ENCODE data around the gene GSK3A. TPM values are rescaled to one million over a fixed set of nuclear protein-coding genes. Genes with fewer than 3 reads are reported as not detected.

Gene GSK3A
- total and polyA plus RNA-seq, 9 of the 15 experiments (the other 6 are each of a cell fraction or from before 2014, with no cell fraction given) = 0.62 to 90.7 (median 33.3) TPM

GRCh38 chr19:42199440-42200115 is 42.8 kb downstream of the GSK3A start:
- peak; percentile 88 to 94 (median 90) for DNase-seq (ENCODE audit: extremely low read depth in 1 of 4, low spot score in 3 of 4)
- Histone ChIP-seq H2AFZ (ENCODE audit: low read depth, low read length) (0 out of 2 replicates have a peak overlapping the region, but pooled peaks have one; percentile 22), H3K27me3 (ENCODE audit: control insufficient read depth in 2 of 2, insufficient read depth in 2 of 2, low read length in 2 of 2) (no peaks in the 10 kb centered on the region; a peak in 1 of 5 replicates), H3K4me1 (replicated peaks in 1 of 2; ENCODE audit: control insufficient read depth in 2 of 2, insufficient read depth in 2 of 2, low read length in 2 of 2) (peaks cover 37 to 53% of the 10 kb centered on the region in 2 experiments), H3K36me3 (ENCODE audit: control insufficient read depth, insufficient read depth, low read length) (peaks cover 81% of the 10 kb centered on the region), H3K9me3 (replicated peaks; ENCODE audit: control insufficient read depth, insufficient read depth, low read depth, low read length) (no peaks in the 10 kb centered on the region), H3K9ac (ENCODE audit: insufficient read depth in 1 of 2, low read depth in 2 of 2, low read length in 2 of 2) (peak overlapping the region; percentile 22 to 88), H3K79me2 (ENCODE audit: control insufficient read depth, insufficient read depth, low read length) (peaks cover 58% of the 10 kb centered on the region), H3K9me1 (ENCODE audit: control insufficient read depth, insufficient read depth, low read length) (peaks cover 4% of the 10 kb centered on the region), H3K27ac (ENCODE audit: extremely low read depth, low read depth, low read length) (peak overlapping the region; percentile 70), H3K4me3 (peak overlapping the region; percentile 27; the same call in 1 of the 2 replicates), H4K20me1 (replicated peaks; ENCODE audit: control insufficient read depth, insufficient read depth, low read length) (peaks cover 24% of the 10 kb centered on the region; the same call in 1 of the 2 replicates), H3K4me2 (ENCODE audit: insufficient read depth, low read length) (peak overlapping the region; percentile 85)
- WGBS (ENCODE audit: insufficient coverage, low coverage, missing lambda C conversion rate) = 8% methylated on average over 30 of the region's 32 CpGs
- ChIA-PET POLR2A (interaction anchor here (0.6 to 1.2 kb wide), 6 partner anchors 9 to 240 kb away, joined by 3 read pairs; partner anchors contain the start of gene ZNF526), CTCF (ENCODE audit: low intra/inter-chr PET ratio) (no interaction called here)
- BruUV-seq (replicated peaks) = no TSS peak
- in situ Hi-C loops (cut with MboI) (no loop called here), intact Hi-C loops (cut with micrococcal nuclease) (loop anchor here (5.0 kb wide), 1 partner anchor 43 kb away; the partner anchor contains the start of gene GSK3A)
- FAIRE-seq = peak; percentile 97
- peak; percentile 97 for ATAC-seq
- TF ChIP-seq NR4A1 (CRISPR knock-in tag; IDR thresholded peaks at IDR 0.05) = no peak
- TF ChIP-seq NR4A1 (tag; IDR thresholded peaks at IDR 0.05) = no peak
- TF ChIP-seq, protein P1, sequence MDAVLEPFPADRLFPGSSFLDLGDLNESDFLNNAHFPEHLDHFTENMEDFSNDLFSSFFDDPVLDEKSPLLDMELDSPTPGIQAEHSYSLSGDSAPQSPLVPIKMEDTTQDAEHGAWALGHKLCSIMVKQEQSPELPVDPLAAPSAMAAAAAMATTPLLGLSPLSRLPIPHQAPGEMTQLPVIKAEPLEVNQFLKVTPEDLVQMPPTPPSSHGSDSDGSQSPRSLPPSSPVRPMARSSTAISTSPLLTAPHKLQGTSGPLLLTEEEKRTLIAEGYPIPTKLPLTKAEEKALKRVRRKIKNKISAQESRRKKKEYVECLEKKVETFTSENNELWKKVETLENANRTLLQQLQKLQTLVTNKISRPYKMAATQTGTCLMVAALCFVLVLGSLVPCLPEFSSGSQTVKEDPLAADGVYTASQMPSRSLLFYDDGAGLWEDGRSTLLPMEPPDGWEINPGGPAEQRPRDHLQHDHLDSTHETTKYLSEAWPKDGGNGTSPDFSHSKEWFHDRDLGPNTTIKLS (IDR thresholded peaks at IDR 0.05; ENCODE audit: borderline replicate concordance, low read depth) = 0 out of 2 replicates have a peak, but pooled peaks have one; percentile 48
- peak; percentile 72; the same call in 1 of the 2 replicates for TF ChIP-seq EP400 (IDR thresholded peaks at IDR 0.05)
- peak; percentile 62 for TF ChIP-seq SMAD4 (CRISPR knock-in tag; conservative IDR thresholded peaks at IDR 0.05)
- TF ChIP-seq ETS2 (tag; IDR thresholded peaks at IDR 0.05; ENCODE audit: borderline replicate concordance, poor library complexity, severe bottlenecking) = no peak
- TF ChIP-seq RBBP5 (IDR thresholded peaks at IDR 0.05; ENCODE audit: borderline replicate concordance, insufficient read depth, low read length, poor library complexity, severe bottlenecking) = peak; percentile 64
- TF ChIP-seq SRF (CRISPR knock-in tag; IDR thresholded peaks at IDR 0.05) = 0 out of 4 replicates have a peak, but pooled peaks of 1 of the 2 experiments have one; percentile 65
- TF ChIP-seq HDAC1 (IDR thresholded peaks at IDR 0.05) = peak in 1 of 2 experiments; percentile 85; a peak in 2 of 4 replicates
- 0 out of 2 replicates have a peak, but pooled peaks have one; percentile 57 for TF ChIP-seq MYNN (IDR thresholded peaks at IDR 0.05)
- no peak for TF ChIP-seq MYNN (CRISPR knock-in tag; IDR thresholded peaks at IDR 0.05)
- no peak for TF ChIP-seq ILK (tag; IDR thresholded peaks at IDR 0.05; ENCODE audit: borderline replicate concordance, low read depth)
- no peak for TF ChIP-seq RFX5 (IDR thresholded peaks at IDR 0.05; ENCODE audit: low read depth, low read length)
- peak; percentile 49 for TF ChIP-seq HCFC1 (IDR thresholded peaks at IDR 0.05; ENCODE audit: low read depth, low read length)
- 0 out of 2 replicates have a peak, but pooled peaks have one; percentile 34 for TF ChIP-seq PHF21A (IDR thresholded peaks at IDR 0.05; ENCODE audit: borderline replicate concordance, low read depth)
- peak; percentile 53 for TF ChIP-seq SP2 (IDR thresholded peaks at IDR 0.05; ENCODE audit: extremely low read depth, low read depth, low read length, poor library complexity, severe bottlenecking)
- TF ChIP-seq CREM (IDR thresholded peaks at IDR 0.05; ENCODE audit: low read depth) = peak; percentile 39; the same call in 1 of the 2 replicates
- no peak for TF ChIP-seq CHCHD3 (CRISPR knock-in tag; IDR thresholded peaks at IDR 0.05)
- TF ChIP-seq OTX1 (CRISPR knock-in tag; IDR thresholded peaks at IDR 0.05) = peak; percentile 90
- peak; percentile 65 for TF ChIP-seq MYC (IDR thresholded peaks at IDR 0.05; ENCODE audit: low read depth, low read length)
- no peak for TF ChIP-seq MYC (CRISPR knock-in tag; IDR thresholded peaks at IDR 0.05; ENCODE audit: borderline replicate concordance, low read depth)
- 0 out of 2 replicates have a peak, but pooled peaks have one; percentile 25 for TF ChIP-seq PHB2 (IDR thresholded peaks at IDR 0.05; ENCODE audit: low read depth)
